HepG2 (cell line): ENCODE data around the gene PRKD2. TPM values are rescaled to one million over a fixed set of nuclear protein-coding genes. Genes with fewer than 3 reads are reported as not detected.

Source experiments
- ATAC-seq: fragments of 200-7000 bp; cut with Tn5 transposase; 3 replicates; pipeline ENCODE4 v1.9.1; 2020; ENCODE audit warnings: mild to moderate bottlenecking, moderate library complexity
- BruUV-seq: library from RNA; stranded (reverse); fragments of 400-500 nt; replicated peaks from 2 replicates; lab custom pipeline; 2021; lab: Mats Ljungman, UMichigan
- CTCF ChIA-PET: fragments of 300-600 bp; formaldehyde crosslinking; extraction: SDS; loops from one replicate; lab custom pipeline; 2021; ENCODE audit warnings: low total read pairs, inconsistent platforms, low intra/inter-chr PET ratio; lab: Yijun Ruan, JAX
- POLR2A ChIA-PET: fragments of 350-600 bp; sonication (Branson Sonifier 250); formaldehyde crosslinking; loops from one replicate; lab custom pipeline; 2020; ENCODE audit warnings: antibody characterized with exemption, inconsistent platforms; lab: Yijun Ruan, JAX
- DNase-seq: peaks from one replicate; pipeline ENCODE4 v3.0.0-alpha.2; 2015; ENCODE audit warnings: low spot score
- FAIRE-seq: peaks from 3 replicates; lab custom pipeline; 2011; peaks lifted over from hg19 to GRCh38; lab: Jason Lieb, UNC
- H2AFZ ChIP-seq: one replicate; pipeline ENCODE4 v1.6.1; 2011; ENCODE audit warnings: low read length, inconsistent platforms
- H3K27ac ChIP-seq: fragments of 300-600 bp; 3 replicates; pipeline ENCODE4 v1.8.0; 2011; ENCODE audit warnings: mixed run types, mild to moderate bottlenecking, mixed read lengths, low read length, inconsistent platforms; ENCODE audit not compliant: insufficient read depth; ENCODE audit errors: extremely low read length
- H3K27me3 ChIP-seq, 2 experiments: fragments of 200-600 bp in 1 of 2; 2 replicates in 1 of 2; 3 replicates in 1 of 2; pipeline versions ENCODE4 v1.6.0 to v1.8.0; 2011; ENCODE audit warnings: low read length in 2 of 2, mild to moderate bottlenecking in 2 of 2, moderate library complexity in 2 of 2, inconsistent platforms in 1 of 2; ENCODE audit not compliant: insufficient read depth in 2 of 2, control insufficient read depth in 1 of 2
- H3K36me3 ChIP-seq, 2 experiments: fragments of 200-600 bp in 1 of 2; replicated peaks in 1 of 2; 2 replicates in 1 of 2; 3 replicates in 1 of 2; pipeline versions ENCODE4 v1.5.1 to v1.8.0; 2011; ENCODE audit warnings: low read length in 2 of 2, inconsistent platforms in 1 of 2; ENCODE audit not compliant: insufficient read depth in 2 of 2, control insufficient read depth in 1 of 2
- H3K4me1 ChIP-seq: 2 replicates; pipeline ENCODE4 v1.5.1; 2012; ENCODE audit warnings: low read length, inconsistent platforms; ENCODE audit not compliant: insufficient read depth
- H3K4me2 ChIP-seq: 2 replicates; pipeline ENCODE4 v1.6.0; 2011; ENCODE audit warnings: low read depth, low read length, inconsistent platforms
- H3K4me3 ChIP-seq, 3 experiments: fragments of 200-600 bp in 1 of 3; sonication (generic), shearing (Covaris generic) in 1 of 3; replicated peaks in 1 of 3; 2 replicates each; pipeline ENCODE4 v1.5.1; 2011 to 2016; ENCODE audit warnings: low read length in 3 of 3, inconsistent platforms in 2 of 3, low read depth in 2 of 3, mild to moderate bottlenecking in 2 of 3, control low read depth in 1 of 3, mixed read lengths in 1 of 3; ENCODE audit not compliant: insufficient read depth in 1 of 3
- H3K79me2 ChIP-seq: one replicate; pipeline ENCODE4 v1.6.1; 2011; ENCODE audit warnings: low read length, inconsistent platforms; ENCODE audit not compliant: insufficient read depth
- H3K9ac ChIP-seq: 2 replicates; pipeline ENCODE4 v1.6.0; 2011; ENCODE audit warnings: mild to moderate bottlenecking, low read depth, low read length, inconsistent platforms; ENCODE audit not compliant: insufficient read depth
- H3K9me3 ChIP-seq: 2 replicates; pipeline ENCODE4 v1.5.1; 2012; ENCODE audit warnings: mild to moderate bottlenecking, low read length
- H4K20me1 ChIP-seq: 2 replicates; pipeline ENCODE4 v1.6.0; 2011; ENCODE audit warnings: inconsistent platforms, mild to moderate bottlenecking, low read length, moderate library complexity; ENCODE audit not compliant: insufficient read depth
- BRD4 ChIP-seq: sonication (generic); formaldehyde crosslinking; IDR thresholded peaks from 2 replicates; pipeline ENCODE4 v1.4.0; 2020; ENCODE audit warnings: missing genetic modification reagents
- CREB1 ChIP-seq, 2 experiments: fragments of 450-650 bp in 1 of 2; IDR thresholded peaks; 2 replicates each; pipeline ENCODE4 v1.6.1; 2016 to 2017; ENCODE audit warnings: control low read depth in 1 of 2, mild to moderate bottlenecking in 1 of 2, missing compliant biosample characterization in 1 of 2, missing genetic modification characterization in 1 of 2
- POLR2G ChIP-seq: fragments of 200-400 bp; formaldehyde crosslinking; IDR thresholded peaks from 2 replicates; pipeline ENCODE4 v1.6.1; 2018; ENCODE audit warnings: mild to moderate bottlenecking, low read depth, low read length, moderate library complexity
- SAFB2 ChIP-seq: sonication (generic); formaldehyde crosslinking; IDR thresholded peaks from 2 replicates; pipeline ENCODE4 v1.5.1; 2020; ENCODE audit warnings: missing genetic modification reagents, low read depth, mild to moderate bottlenecking, borderline replicate concordance
- SP1 ChIP-seq, 2 experiments: fragments of 450-650 bp in 1 of 2; sonication (generic) in 1 of 2; formaldehyde crosslinking in 1 of 2; IDR thresholded peaks; 2 replicates each; pipeline versions ENCODE4 v1.4.0 to v1.6.1; 2016 to 2020; ENCODE audit warnings: missing genetic modification reagents in 1 of 2
- SRSF1 ChIP-seq: fragments of 200-400 bp; formaldehyde crosslinking; optimal IDR thresholded peaks from 2 replicates; pipeline ENCODE3; 2017; ENCODE audit warnings: mild to moderate bottlenecking, low read depth, low read length, moderate library complexity
- YEATS2 ChIP-seq: sonication (generic); formaldehyde crosslinking; IDR thresholded peaks from 2 replicates; pipeline ENCODE4 v1.4.0; 2020; ENCODE audit warnings: missing genetic modification reagents, borderline replicate concordance
- ZNF10 ChIP-seq: sonication (generic); formaldehyde crosslinking; IDR thresholded peaks from 2 replicates; pipeline ENCODE4 v1.4.0; 2020; ENCODE audit warnings: mild to moderate bottlenecking, low read depth, missing genetic modification reagents, borderline replicate concordance
- ZNF331 ChIP-seq: sonication (generic); formaldehyde crosslinking; IDR thresholded peaks from 2 replicates; pipeline ENCODE4 v1.4.0; 2020; ENCODE audit warnings: missing genetic modification reagents
- ZNF335 ChIP-seq: sonication (generic); formaldehyde crosslinking; IDR thresholded peaks from 2 replicates; pipeline ENCODE4 v1.4.0; 2020; ENCODE audit warnings: missing genetic modification reagents
- ZNF512B ChIP-seq: sonication (generic); formaldehyde crosslinking; IDR thresholded peaks from 2 replicates; pipeline ENCODE4 v1.5.1; 2020; ENCODE audit warnings: missing genetic modification reagents, mild to moderate bottlenecking, borderline replicate concordance
- ZNF652 ChIP-seq: IDR thresholded peaks from 2 replicates; pipeline ENCODE4 v1.6.1; 2016; ENCODE audit warnings: low read depth, borderline replicate concordance
- ZNF776 ChIP-seq: sonication (generic); formaldehyde crosslinking; IDR thresholded peaks from 2 replicates; pipeline ENCODE4 v1.4.0; 2020; ENCODE audit warnings: mild to moderate bottlenecking, missing genetic modification reagents
- WGBS: methylation state at CpG from one replicate; pipeline ENCODE4 v1.1.6; 2017; ENCODE audit warnings: low lambda C conversion rate; 5-methylcytosine and 5-hydroxymethylcytosine counted together
- in situ Hi-C: cut with HindIII; loops from 2 replicates; pipeline ENCODE4 v1.10.0; 2017; ENCODE audit warnings: low pct_unique_long_range_greater_than_20kb; ENCODE audit not compliant: extremely low pct_ligation_motif_present
- intact Hi-C: fragments of 100-400 bp; cut with micrococcal nuclease; formaldehyde crosslinking; loops from one replicate; pipeline ENCODE4 v1.10.0; 2022; ENCODE audit not compliant: unreplicated experiment
- polyA plus RNA-seq, 8 experiments: library from polyadenylated mRNA; depleted of rRNA in 3 of 8; stranded (reverse) in 7 of 8; unstranded in 1 of 8; fragments of >200 nt; fragmentation: Illumina TruSeq in 4 of 8; extraction: Trizol in 4 of 8; gene quantifications; 2 replicates each; pipeline versions ENCODE4 v1.2.1 to v1.2.3, GENCODE V29; 2011 to 2016; ENCODE audit warnings: low read depth in 4 of 8, missing spikeins in 1 of 8, mixed read lengths in 1 of 8; ENCODE audit not compliant: insufficient read depth in 1 of 8
- total RNA-seq, 5 experiments: library from RNA; depleted of rRNA; stranded (reverse); fragments of >200 nt; fragmentation: Illumina TruSeq; extraction: Trizol; gene quantifications; 2 replicates each; pipeline ENCODE4 v1.2.3, GENCODE V29; 2016; ENCODE audit warnings: low read depth in 1 of 5

Gene PRKD2
- total and polyA plus RNA-seq, 2 of the 13 experiments (the other 11 are each of a cell fraction or from before 2014, with no cell fraction given): 6.7 to 7.3 TPM

- Histone ChIP-seq H2AFZ (no peak overlapping the region), H4K20me1 (no peaks in the 10 kb centered on the region), H3K27ac (no peak overlapping the region), H3K4me3 (peak overlapping the region in 1 of 3 experiments; percentile 16; a peak in 1 of 6 replicates), H3K9ac (no peak overlapping the region), H3K27me3 (peaks cover 11 to 48% of the 10 kb centered on the region in 2 experiments), H3K9me3 (no peaks in the 10 kb centered on the region), H3K36me3 (no peaks in the 10 kb centered on the region), H3K79me2 (no peaks in the 10 kb centered on the region), H3K4me1 (peaks cover 18% of the 10 kb centered on the region), H3K4me2 (no peak overlapping the region)
- ChIA-PET CTCF (no interaction called here), POLR2A (no interaction called here)
- in situ Hi-C loops: no loop called here
- intact Hi-C loops: no loop called here
- ATAC-seq: no peak
- TF ChIP-seq ZNF652: peak; percentile 51; the same call in 1 of the 2 replicates
- TF ChIP-seq ZNF335 (CRISPR knock-in tag): no peak
- TF ChIP-seq YEATS2: no peak
- no peak for TF ChIP-seq POLR2G
- no peak for DNase-seq
- no TSS peak for BruUV-seq
- 15% methylated on average over 23 of the region's 23 CpGs for whole genome bisulfite sequencing
- FAIRE-seq: no peak
These were observed 82.2 kb downstream of the PRKD2 start for GRCh38 chr19:46634656-46635218.

- no peak for FAIRE-seq
- TF ChIP-seq CREB1 (IDR thresholded peaks at IDR 0.05) (no peak), CREB1 (CRISPR knock-in tag; IDR thresholded peaks at IDR 0.05) (no peak), SP1 (IDR thresholded peaks at IDR 0.05) (no peak), SP1 (CRISPR knock-in tag; IDR thresholded peaks at IDR 0.05) (peak; percentile 39; the same call in 1 of the 2 replicates), BRD4 (CRISPR knock-in tag) (no peak), SAFB2 (CRISPR knock-in tag) (no peak), SRSF1 (no peak), ZNF512B (CRISPR knock-in tag) (no peak), ZNF776 (CRISPR knock-in tag) (no peak), ZNF10 (no peak), ZNF331 (CRISPR knock-in tag) (no peak)
These were observed 82.8 kb downstream of the PRKD2 start for GRCh38 chr19:46634045-46634655.

More at GRCh38 chr19:46634045-46634655, 82.8 kb downstream of the PRKD2 start:
- H3K79me2 ChIP-seq: no peaks in the 10 kb centered on the region
- intact Hi-C loops (no loop called here), in situ Hi-C loops (no loop called here)
- H3K4me2 ChIP-seq: peak overlapping the region; percentile 39; the same call in 1 of the 2 replicates
- H3K27ac ChIP-seq: no peak overlapping the region
- H3K36me3 ChIP-seq: no peaks in the 10 kb centered on the region
- H3K4me3 ChIP-seq: peak overlapping the region in 1 of 3 experiments; percentile 16; a peak in 1 of 6 replicates
- no peak overlapping the region for H2AFZ ChIP-seq
- ChIA-PET POLR2A (no interaction called here), CTCF (no interaction called here)
- DNase-seq (no peak), ATAC-seq (peak; percentile 14; the same call in 2 of the 3 replicates)
- BruUV-seq: no TSS peak
- H3K9me3 ChIP-seq: no peaks in the 10 kb centered on the region
- no peaks in the 10 kb centered on the region for H4K20me1 ChIP-seq
- no peak overlapping the region for H3K9ac ChIP-seq
- 8% methylated on average over 27 of the region's 38 CpGs for WGBS
- peaks cover 11 to 43% of the 10 kb centered on the region in 2 experiments for H3K27me3 ChIP-seq
- peaks cover 13% of the 10 kb centered on the region for H3K4me1 ChIP-seq
